ENCODE data around the gene OR8J3. TPM values are rescaled to one million over a fixed set of nuclear protein-coding genes. Genes with fewer than 3 reads are reported as not detected.

The OR8J3 gene
- not detected for total RNA-seq
- polyA plus RNA-seq: not detected
- long read RNA-seq, donor 1: 0 reads
- long read RNA-seq, donor 2: 0 reads
- long read RNA-seq, donor 3: 0 reads

GRCh38 chr11:56140151-56140661 is at the start of gene OR8J3:
OR8J3 (minus strand) TSS chr11:56140201; CDS start chr11:56137718, 2,483 bp downstream.
- Histone ChIP-seq H3K36me3 (no peaks in the 10 kb centered on the region), H3K4me1 (no peaks in the 10 kb centered on the region), H3K4me3 (no peak within 1 kb of the TSS), H3K9me3 (peaks cover 0 to 4% (median 0%) of the 10 kb centered on the region in 12 donors), H3K27ac (no peak within 1 kb of the TSS), H3K27me3 (no peaks in the 10 kb centered on the region)
- DNase-seq: no peak
- TF ChIP-seq POLR2A (IDR thresholded peaks at IDR 0.05) (no peak), CTCF (IDR thresholded peaks at IDR 0.05) (no peak)
- intact Hi-C loops (cut with DNase I): no loop called here
- no peak for ATAC-seq

GRCh38 chr11:56188602-56189001 is 48.6 kb upstream of the OR8J3 start:
- 84 to 88% (median 86%) methylated on average over 3 of the region's 3 CpGs for WGBS, 4 donors
- H3K27ac ChIP-seq: no peak overlapping the region
- no peaks in the 10 kb centered on the region for H3K27me3 ChIP-seq
- intact Hi-C loops (cut with DNase I): no loop called here
- TF ChIP-seq POLR2A (IDR thresholded peaks at IDR 0.05) (no peak), CTCF (IDR thresholded peaks at IDR 0.05) (no peak)
- no peak for DNase-seq
- ATAC-seq: no peak
- no peak overlapping the region for H3K4me3 ChIP-seq
- peaks cover 0 to 17% (median 0%) of the 10 kb centered on the region in 12 donors for H3K9me3 ChIP-seq
- H3K36me3 ChIP-seq: no peaks in the 10 kb centered on the region
- no peaks in the 10 kb centered on the region for H3K4me1 ChIP-seq

- Histone ChIP-seq H3K9me3 (peaks cover 0 to 22% (median 11%) of the 10 kb centered on the region in 12 donors), H3K4me1 (no peaks in the 10 kb centered on the region), H3K27me3 (no peaks in the 10 kb centered on the region), H3K27ac (no peak overlapping the region), H3K4me3 (no peak overlapping the region), H3K36me3 (no peaks in the 10 kb centered on the region)
- intact Hi-C loops (cut with DNase I): no loop called here
- no peak for TF ChIP-seq POLR2A (IDR thresholded peaks at IDR 0.05)
- no peak for TF ChIP-seq CTCF (IDR thresholded peaks at IDR 0.05)
- ATAC-seq: no peak
- DNase-seq: no peak
Observed at GRCh38 chr11:56183459-56183858, 43.5 kb upstream of the OR8J3 start.

GRCh38 chr11:56176318-56176717 is 36.3 kb upstream of the OR8J3 start, which contains the start of gene OR5J2:
OR5J2 (plus strand) TSS chr11:56176618; CDS start chr11:56176618, 0 bp downstream.
- no peaks in the 10 kb centered on the region for H3K27me3 ChIP-seq
- H3K4me3 ChIP-seq: no peak within 1 kb of the TSS
- DNase-seq: no peak
- H3K27ac ChIP-seq: no peak within 1 kb of the TSS
- H3K9me3 ChIP-seq: peaks cover 0 to 22% (median 11%) of the 10 kb centered on the region in 12 donors
- intact Hi-C loops (cut with DNase I): no loop called here
- no peak for ATAC-seq
- H3K36me3 ChIP-seq: no peaks in the 10 kb centered on the region
- H3K4me1 ChIP-seq: no peaks in the 10 kb centered on the region
- WGBS, 4 donors: 48 to 67% (median 63%) methylated on average over 1 of the region's 1 CpG
- no peak for TF ChIP-seq CTCF (IDR thresholded peaks at IDR 0.05)
- no peak for TF ChIP-seq POLR2A (IDR thresholded peaks at IDR 0.05)

Data from heart left ventricle (tissue), 16 donors.